ENCODE results near the gene RTP3. TPM values are rescaled to one million over a fixed set of nuclear protein-coding genes. Genes with fewer than 3 reads are reported as not detected.

RTP3 gene
- total and polyA plus RNA-seq, 2 of the 8 experiments (the other 6 are each of a cell fraction or from before 2014, with no cell fraction given) = 0.08 TPM; not detected in 1

DNA sequence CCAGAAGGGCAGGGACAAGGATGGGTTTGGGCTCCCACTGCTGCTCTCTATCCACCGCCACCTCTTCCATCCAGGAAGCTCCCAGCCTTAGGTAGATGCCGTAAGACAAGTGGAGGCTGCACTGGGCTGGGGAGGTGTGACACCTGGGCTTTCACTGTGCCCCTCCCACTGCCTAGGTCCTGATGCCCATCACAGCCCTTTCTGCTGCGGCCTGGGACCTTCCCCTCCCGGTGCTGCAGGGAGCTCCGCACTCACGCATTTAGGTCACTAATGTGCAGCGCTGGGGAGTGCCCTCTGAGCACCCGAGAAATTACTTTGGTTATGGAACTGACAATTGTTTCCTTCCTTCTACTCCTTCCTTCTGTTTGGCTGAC lies 33.9 kb upstream of the RTP3 start (continued):
- TF ChIP-seq, protein P1, sequence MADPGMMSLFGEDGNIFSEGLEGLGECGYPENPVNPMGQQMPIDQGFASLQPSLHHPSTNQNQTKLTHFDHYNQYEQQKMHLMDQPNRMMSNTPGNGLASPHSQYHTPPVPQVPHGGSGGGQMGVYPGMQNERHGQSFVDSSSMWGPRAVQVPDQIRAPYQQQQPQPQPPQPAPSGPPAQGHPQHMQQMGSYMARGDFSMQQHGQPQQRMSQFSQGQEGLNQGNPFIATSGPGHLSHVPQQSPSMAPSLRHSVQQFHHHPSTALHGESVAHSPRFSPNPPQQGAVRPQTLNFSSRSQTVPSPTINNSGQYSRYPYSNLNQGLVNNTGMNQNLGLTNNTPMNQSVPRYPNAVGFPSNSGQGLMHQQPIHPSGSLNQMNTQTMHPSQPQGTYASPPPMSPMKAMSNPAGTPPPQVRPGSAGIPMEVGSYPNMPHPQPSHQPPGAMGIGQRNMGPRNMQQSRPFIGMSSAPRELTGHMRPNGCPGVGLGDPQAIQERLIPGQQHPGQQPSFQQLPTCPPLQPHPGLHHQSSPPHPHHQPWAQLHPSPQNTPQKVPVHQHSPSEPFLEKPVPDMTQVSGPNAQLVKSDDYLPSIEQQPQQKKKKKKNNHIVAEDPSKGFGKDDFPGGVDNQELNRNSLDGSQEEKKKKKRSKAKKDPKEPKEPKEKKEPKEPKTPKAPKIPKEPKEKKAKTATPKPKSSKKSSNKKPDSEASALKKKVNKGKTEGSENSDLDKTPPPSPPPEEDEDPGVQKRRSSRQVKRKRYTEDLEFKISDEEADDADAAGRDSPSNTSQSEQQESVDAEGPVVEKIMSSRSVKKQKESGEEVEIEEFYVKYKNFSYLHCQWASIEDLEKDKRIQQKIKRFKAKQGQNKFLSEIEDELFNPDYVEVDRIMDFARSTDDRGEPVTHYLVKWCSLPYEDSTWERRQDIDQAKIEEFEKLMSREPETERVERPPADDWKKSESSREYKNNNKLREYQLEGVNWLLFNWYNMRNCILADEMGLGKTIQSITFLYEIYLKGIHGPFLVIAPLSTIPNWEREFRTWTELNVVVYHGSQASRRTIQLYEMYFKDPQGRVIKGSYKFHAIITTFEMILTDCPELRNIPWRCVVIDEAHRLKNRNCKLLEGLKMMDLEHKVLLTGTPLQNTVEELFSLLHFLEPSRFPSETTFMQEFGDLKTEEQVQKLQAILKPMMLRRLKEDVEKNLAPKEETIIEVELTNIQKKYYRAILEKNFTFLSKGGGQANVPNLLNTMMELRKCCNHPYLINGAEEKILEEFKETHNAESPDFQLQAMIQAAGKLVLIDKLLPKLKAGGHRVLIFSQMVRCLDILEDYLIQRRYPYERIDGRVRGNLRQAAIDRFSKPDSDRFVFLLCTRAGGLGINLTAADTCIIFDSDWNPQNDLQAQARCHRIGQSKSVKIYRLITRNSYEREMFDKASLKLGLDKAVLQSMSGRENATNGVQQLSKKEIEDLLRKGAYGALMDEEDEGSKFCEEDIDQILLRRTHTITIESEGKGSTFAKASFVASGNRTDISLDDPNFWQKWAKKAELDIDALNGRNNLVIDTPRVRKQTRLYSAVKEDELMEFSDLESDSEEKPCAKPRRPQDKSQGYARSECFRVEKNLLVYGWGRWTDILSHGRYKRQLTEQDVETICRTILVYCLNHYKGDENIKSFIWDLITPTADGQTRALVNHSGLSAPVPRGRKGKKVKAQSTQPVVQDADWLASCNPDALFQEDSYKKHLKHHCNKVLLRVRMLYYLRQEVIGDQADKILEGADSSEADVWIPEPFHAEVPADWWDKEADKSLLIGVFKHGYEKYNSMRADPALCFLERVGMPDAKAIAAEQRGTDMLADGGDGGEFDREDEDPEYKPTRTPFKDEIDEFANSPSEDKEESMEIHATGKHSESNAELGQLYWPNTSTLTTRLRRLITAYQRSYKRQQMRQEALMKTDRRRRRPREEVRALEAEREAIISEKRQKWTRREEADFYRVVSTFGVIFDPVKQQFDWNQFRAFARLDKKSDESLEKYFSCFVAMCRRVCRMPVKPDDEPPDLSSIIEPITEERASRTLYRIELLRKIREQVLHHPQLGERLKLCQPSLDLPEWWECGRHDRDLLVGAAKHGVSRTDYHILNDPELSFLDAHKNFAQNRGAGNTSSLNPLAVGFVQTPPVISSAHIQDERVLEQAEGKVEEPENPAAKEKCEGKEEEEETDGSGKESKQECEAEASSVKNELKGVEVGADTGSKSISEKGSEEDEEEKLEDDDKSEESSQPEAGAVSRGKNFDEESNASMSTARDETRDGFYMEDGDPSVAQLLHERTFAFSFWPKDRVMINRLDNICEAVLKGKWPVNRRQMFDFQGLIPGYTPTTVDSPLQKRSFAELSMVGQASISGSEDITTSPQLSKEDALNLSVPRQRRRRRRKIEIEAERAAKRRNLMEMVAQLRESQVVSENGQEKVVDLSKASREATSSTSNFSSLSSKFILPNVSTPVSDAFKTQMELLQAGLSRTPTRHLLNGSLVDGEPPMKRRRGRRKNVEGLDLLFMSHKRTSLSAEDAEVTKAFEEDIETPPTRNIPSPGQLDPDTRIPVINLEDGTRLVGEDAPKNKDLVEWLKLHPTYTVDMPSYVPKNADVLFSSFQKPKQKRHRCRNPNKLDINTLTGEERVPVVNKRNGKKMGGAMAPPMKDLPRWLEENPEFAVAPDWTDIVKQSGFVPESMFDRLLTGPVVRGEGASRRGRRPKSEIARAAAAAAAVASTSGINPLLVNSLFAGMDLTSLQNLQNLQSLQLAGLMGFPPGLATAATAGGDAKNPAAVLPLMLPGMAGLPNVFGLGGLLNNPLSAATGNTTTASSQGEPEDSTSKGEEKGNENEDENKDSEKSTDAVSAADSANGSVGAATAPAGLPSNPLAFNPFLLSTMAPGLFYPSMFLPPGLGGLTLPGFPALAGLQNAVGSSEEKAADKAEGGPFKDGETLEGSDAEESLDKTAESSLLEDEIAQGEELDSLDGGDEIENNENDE (IDR thresholded peaks at IDR 0.05; ENCODE audit: insufficient replicate concordance, low read length) = no peak
- TF ChIP-seq MAFK (IDR thresholded peaks at IDR 0.05; ENCODE audit: low read depth, low read length) = no peak
- no peak for TF ChIP-seq ASH2L (IDR thresholded peaks at IDR 0.05; ENCODE audit: low read length)
- TF ChIP-seq TAF7 (optimal IDR thresholded peaks at IDR 0.05; ENCODE audit: borderline replicate concordance, low read depth, low read length) = no peak
- no peak for TF ChIP-seq EZH2 (IDR thresholded peaks at IDR 0.05; ENCODE audit: low read depth, low read length, severe bottlenecking)
- TF ChIP-seq SRF (IDR thresholded peaks at IDR 0.05; ENCODE audit: low read depth, low read length) = no peak
